Adrenal gland (tissue), 5 donors: ENCODE measurements around the gene SCN3A.

Experiments used
- CTCF ChIP-seq, 6 experiments: fragments of 450-650 bp in 4 of 6; fragments of 200-600 bp in 2 of 6; sonication (generic) in 1 of 6; IDR thresholded peaks; 1 replicate in 5 of 6; 2 replicates in 1 of 6; pipeline versions ENCODE4 v1.5.1 to v1.8.0; 2016 to 2021; ENCODE audit warnings: antibody characterized with exemption in 6 of 6, mild to moderate bottlenecking in 2 of 6, moderate library complexity in 1 of 6
- POLR2A ChIP-seq, 2 donors: fragments of 450-650 bp; IDR thresholded peaks; one replicate each; pipeline ENCODE4 v1.6.1; 2017; ENCODE audit warnings: antibody characterized with exemption in 2 of 2, mild to moderate bottlenecking in 2 of 2, moderate library complexity in 1 of 2
- donor health status: DM: no; HTN: no; CAD: no.

GRCh38 chr2:165122521-165122920 is 81.3 kb downstream of the SCN3A start:
- TF ChIP-seq CTCF (IDR thresholded peaks at IDR 0.05) (no peak), POLR2A (IDR thresholded peaks at IDR 0.05) (no peak)
